ENCODE measurements around the gene GATA1.

DNA sequence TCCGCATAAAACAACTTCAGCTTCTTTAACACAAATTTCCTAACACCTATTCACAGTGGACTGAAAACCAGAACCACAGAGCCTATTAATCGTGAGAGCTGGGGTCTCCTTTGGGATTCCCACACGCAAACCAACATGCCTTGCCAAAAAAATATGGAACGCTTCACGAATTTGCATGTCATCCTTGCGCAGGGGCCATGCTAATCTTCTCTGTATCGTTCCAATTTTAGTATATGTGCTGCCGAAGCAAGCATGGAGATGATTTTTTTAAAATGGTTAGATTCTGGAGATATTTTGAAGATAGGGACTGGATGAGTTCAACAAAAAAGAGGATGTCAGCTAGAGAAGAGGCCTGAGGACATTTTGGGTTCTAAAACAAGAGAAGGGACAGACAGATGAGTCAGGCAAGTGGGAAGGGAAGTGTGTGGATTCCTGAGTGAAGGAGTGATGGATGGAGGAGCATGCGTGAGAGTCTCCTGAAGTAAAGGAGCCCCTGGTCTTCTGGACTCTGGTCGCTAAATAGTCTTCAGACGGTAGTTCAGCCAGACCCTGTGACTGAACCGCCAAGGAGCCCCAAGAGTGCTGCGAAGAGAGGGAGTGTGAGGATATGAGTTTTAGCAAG is 9.5 kb upstream of the GATA1 start:
- no peak for TF ChIP-seq POLR2A (IDR thresholded peaks at IDR 0.05)
- TF ChIP-seq, protein P1, sequence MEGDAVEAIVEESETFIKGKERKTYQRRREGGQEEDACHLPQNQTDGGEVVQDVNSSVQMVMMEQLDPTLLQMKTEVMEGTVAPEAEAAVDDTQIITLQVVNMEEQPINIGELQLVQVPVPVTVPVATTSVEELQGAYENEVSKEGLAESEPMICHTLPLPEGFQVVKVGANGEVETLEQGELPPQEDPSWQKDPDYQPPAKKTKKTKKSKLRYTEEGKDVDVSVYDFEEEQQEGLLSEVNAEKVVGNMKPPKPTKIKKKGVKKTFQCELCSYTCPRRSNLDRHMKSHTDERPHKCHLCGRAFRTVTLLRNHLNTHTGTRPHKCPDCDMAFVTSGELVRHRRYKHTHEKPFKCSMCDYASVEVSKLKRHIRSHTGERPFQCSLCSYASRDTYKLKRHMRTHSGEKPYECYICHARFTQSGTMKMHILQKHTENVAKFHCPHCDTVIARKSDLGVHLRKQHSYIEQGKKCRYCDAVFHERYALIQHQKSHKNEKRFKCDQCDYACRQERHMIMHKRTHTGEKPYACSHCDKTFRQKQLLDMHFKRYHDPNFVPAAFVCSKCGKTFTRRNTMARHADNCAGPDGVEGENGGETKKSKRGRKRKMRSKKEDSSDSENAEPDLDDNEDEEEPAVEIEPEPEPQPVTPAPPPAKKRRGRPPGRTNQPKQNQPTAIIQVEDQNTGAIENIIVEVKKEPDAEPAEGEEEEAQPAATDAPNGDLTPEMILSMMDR (IDR thresholded peaks at IDR 0.05): no peak

Data from heart left ventricle (tissue), 13 donors.